K562 (cell line): ENCODE data around the gene HPCAL1. TPM values are rescaled to one million over a fixed set of nuclear protein-coding genes. Genes with fewer than 3 reads are reported as not detected.

Experiments
- ARID1B ChIP-seq: fragments of 450-650 bp; IDR thresholded peaks from 2 replicates; pipeline ENCODE4 v1.6.1; 2016; ENCODE audit warnings: antibody characterized with exemption, mild to moderate bottlenecking, inconsistent platforms
- CEBPB ChIP-seq: fragments of 450-650 bp; IDR thresholded peaks from 2 replicates; pipeline ENCODE4 v1.6.1; 2016; ENCODE audit warnings: missing genetic modification characterization, missing compliant biosample characterization
- CEBPG ChIP-seq, 3 experiments: fragments of 200-800 bp in 1 of 3; sonication (Bioruptor generic) in 1 of 3; sonication (generic) in 1 of 3; formaldehyde crosslinking in 1 of 3; IDR thresholded peaks in 2 of 3; conservative IDR thresholded peaks in 1 of 3; 2 replicates each; pipeline versions ENCODE4 v1.6.1 to v1.8.0; 2016 to 2022; ENCODE audit warnings: missing compliant biosample characterization in 2 of 3, missing genetic modification characterization in 2 of 3, mild to moderate bottlenecking in 1 of 3, missing genetic modification reagents in 1 of 3
- ELF4 ChIP-seq: fragments of 450-650 bp; formaldehyde crosslinking; IDR thresholded peaks from 2 replicates; pipeline ENCODE4 v1.4.0; 2022; ENCODE audit warnings: missing genetic modification characterization
- ERF ChIP-seq: fragments of 450-650 bp; formaldehyde crosslinking; IDR thresholded peaks from 2 replicates; pipeline ENCODE4 v1.4.0; 2020; ENCODE audit warnings: mild to moderate bottlenecking, mixed read lengths
- HDAC1 ChIP-seq, 2 experiments: fragments of 450-650 bp; IDR thresholded peaks; 2 replicates each; pipeline ENCODE4 v1.6.1; 2016 to 2017; ENCODE audit warnings: inconsistent platforms in 1 of 2, mild to moderate bottlenecking in 1 of 2, moderate library complexity in 1 of 2
- JUN ChIP-seq, 2 experiments: sonication (generic) in 1 of 2; formaldehyde crosslinking in 1 of 2; IDR thresholded peaks; 2 replicates each; pipeline versions ENCODE4 v1.6.1 to v1.8.0; 2012 to 2022; ENCODE audit warnings: borderline replicate concordance in 2 of 2, mild to moderate bottlenecking in 2 of 2, improper control_type of control experiment in 1 of 2, low read depth in 1 of 2, low read length in 1 of 2, missing genetic modification reagents in 1 of 2
- KDM1A ChIP-seq, 2 experiments: fragments of 450-650 bp; IDR thresholded peaks; 2 replicates each; pipeline ENCODE4 v1.6.1; 2016; ENCODE audit warnings: mild to moderate bottlenecking in 2 of 2
- NEUROD1 ChIP-seq: fragments of 150-350 bp; IDR thresholded peaks from 2 replicates; pipeline ENCODE4 v1.6.1; 2014; ENCODE audit warnings: borderline replicate concordance, low read length, low read depth; ENCODE audit not compliant: partially characterized antibody
- NKRF ChIP-seq: fragments of 450-650 bp; IDR thresholded peaks from 2 replicates; pipeline ENCODE4 v1.6.1; 2016; ENCODE audit warnings: borderline replicate concordance
- RAD21 ChIP-seq, 2 experiments: fragments of 250-450 bp in 1 of 2; fragments of 450-650 bp in 1 of 2; sonication (Bioruptor Pico) in 1 of 2; formaldehyde crosslinking in 1 of 2; IDR thresholded peaks in 1 of 2; conservative IDR thresholded peaks in 1 of 2; 2 replicates each; pipeline versions ENCODE4 v1.4.0 to v1.8.0; 2020 to 2022; ENCODE audit warnings: mild to moderate bottlenecking in 2 of 2, moderate library complexity in 1 of 2
- RFX7 ChIP-seq: fragments of 250-450 bp; sonication (Bioruptor Pico); IDR thresholded peaks from 2 replicates; pipeline ENCODE4 v1.5.1; 2021; ENCODE audit warnings: mild to moderate bottlenecking
- SIX5 ChIP-seq, 2 experiments: IDR thresholded peaks; 2 replicates each; pipeline ENCODE4 v1.6.1; 2011; ENCODE audit warnings: low read length in 2 of 2, borderline replicate concordance in 1 of 2, low read depth in 1 of 2, mild to moderate bottlenecking in 1 of 2, moderate library complexity in 1 of 2; ENCODE audit not compliant: insufficient read depth in 1 of 2
- SMARCA5 ChIP-seq: fragments of 450-650 bp; IDR thresholded peaks from 2 replicates; pipeline ENCODE4 v1.6.1; 2016
- SNIP1 ChIP-seq: fragments of 450-650 bp; IDR thresholded peaks from 2 replicates; pipeline ENCODE4 v1.7.1; 2017; ENCODE audit warnings: low read depth, mild to moderate bottlenecking
- TAF9B ChIP-seq: fragments of 450-650 bp; IDR thresholded peaks from 2 replicates; pipeline ENCODE4 v1.6.1; 2018; ENCODE audit warnings: mild to moderate bottlenecking; ENCODE audit not compliant: partially characterized antibody
- YY1 ChIP-seq, 3 experiments: IDR thresholded peaks; 2 replicates each; pipeline ENCODE4 v1.6.1; 2011; ENCODE audit warnings: low read length in 2 of 3, mild to moderate bottlenecking in 2 of 3, moderate library complexity in 2 of 3, borderline replicate concordance in 1 of 3, control low read depth in 1 of 3, low read depth in 1 of 3; ENCODE audit not compliant: insufficient read depth in 3 of 3, insufficient replicate concordance in 2 of 3, control insufficient read depth in 1 of 3, insufficient read length in 1 of 3; ENCODE audit errors: extremely low read depth in 1 of 3
- ZNF121 ChIP-seq: sonication (generic); formaldehyde crosslinking; conservative IDR thresholded peaks from 2 replicates; pipeline ENCODE4 v1.8.0; 2022; ENCODE audit warnings: missing genetic modification reagents
- ZNF124 ChIP-seq: sonication (generic); formaldehyde crosslinking; IDR thresholded peaks from 2 replicates; pipeline ENCODE4 v1.8.1; 2022; ENCODE audit warnings: missing genetic modification reagents
- ZNF143 ChIP-seq: sonication (generic); formaldehyde crosslinking; IDR thresholded peaks from 2 replicates; pipeline ENCODE4 v1.9.0; 2022; ENCODE audit warnings: mild to moderate bottlenecking, missing genetic modification reagents
- ZNF354B ChIP-seq: fragments of 250-450 bp; sonication (Bioruptor Pico); IDR thresholded peaks from 2 replicates; pipeline ENCODE4 v1.4.0; 2020
- polyA plus RNA-seq, 8 experiments: library from polyadenylated mRNA; depleted of rRNA in 4 of 8; stranded (reverse) in 5 of 8; unstranded in 3 of 8; fragments of >200 nt; fragmentation: Nextera tagmentation in 2 of 8; fragmentation: Illumina TruSeq in 1 of 8; extraction: Ambion mirVana in 2 of 8; extraction: Trizol in 1 of 8; gene quantifications; 2 replicates each; pipeline versions ENCODE4 v1.2.1 to v1.2.3, GENCODE V29; 2011 to 2014; ENCODE audit warnings: inconsistent platforms in 1 of 8, missing spikeins in 1 of 8
- total RNA-seq, 7 experiments: library from RNA; depleted of rRNA in 6 of 7; stranded (reverse); fragments of >200 nt in 6 of 7; fragmentation: Illumina TruSeq in 2 of 7; extraction: Trizol in 2 of 7; gene quantifications; 2 replicates each; pipeline versions ENCODE4 v1.2.1 to v1.2.3, GENCODE V29; 2011 to 2021; ENCODE audit warnings: low replicate concordance in 1 of 7
- TF ChIP-seq, protein P1 (sequence below): sonication (generic); formaldehyde crosslinking; IDR thresholded peaks from 2 replicates; pipeline ENCODE4 v1.8.0; 2023; ENCODE audit warnings: mild to moderate bottlenecking, missing genetic modification reagents
- TF ChIP-seq, protein P2 (sequence below): fragments of 250-450 bp; sonication (Bioruptor Pico); IDR thresholded peaks from 2 replicates; pipeline ENCODE4 v1.4.0; 2020; ENCODE audit warnings: mild to moderate bottlenecking

The HPCAL1 gene
- total and polyA plus RNA-seq, 9 of the 15 experiments (the other 6 are each of a cell fraction or from before 2014, with no cell fraction given), result 2.7 to 65.5 (median 23.9) TPM

- peak; percentile 96 for TF ChIP-seq CEBPB (tag)
- TF ChIP-seq SMARCA5, result 0 out of 2 replicates have a peak, but pooled peaks have one; percentile 63
- TF ChIP-seq SIX5 (IDR thresholded peaks at IDR 0.05; ENCODE audit: borderline replicate concordance in 1 of 2, insufficient read depth in 1 of 2, low read depth in 1 of 2, low read length in 2 of 2), result no peak
- TF ChIP-seq ARID1B, result peak; percentile 64
- TF ChIP-seq TAF9B, result no peak
- TF ChIP-seq RFX7 (CRISPR knock-in tag), result no peak
- TF ChIP-seq CEBPG (CRISPR knock-in tag; IDR thresholded peaks at IDR 0.05), result peak; percentile 80
- peak; percentile 56 to 81 for TF ChIP-seq CEBPG (tag; conservative IDR thresholded peaks at IDR 0.05 in 1 of 2, IDR thresholded peaks at IDR 0.05 in 1 of 2)
- TF ChIP-seq YY1 (IDR thresholded peaks at IDR 0.05; ENCODE audit: borderline replicate concordance in 1 of 3, control insufficient read depth in 1 of 3, extremely low read depth in 1 of 3, insufficient read depth in 3 of 3, insufficient read length in 1 of 3, insufficient replicate concordance in 2 of 3, low read depth in 1 of 3, low read length in 2 of 3), result no peak
- TF ChIP-seq ZNF143 (CRISPR knock-in tag), result no peak
- TF ChIP-seq ZNF354B (CRISPR knock-in tag), result no peak
- 0 out of 2 replicates have a peak, but pooled peaks have one; percentile 42 for TF ChIP-seq ELF4 (CRISPR knock-in tag)
- TF ChIP-seq HDAC1 (IDR thresholded peaks at IDR 0.05), result peak in 1 of 2 experiments; percentile 32; a peak in 1 of 4 replicates
- no peak for TF ChIP-seq ERF (CRISPR knock-in tag)
- TF ChIP-seq NEUROD1, result no peak
- 0 out of 4 replicates have a peak, but pooled peaks of 1 of the 2 experiments have one; percentile 20 for TF ChIP-seq KDM1A (IDR thresholded peaks at IDR 0.05)
- no peak for TF ChIP-seq SNIP1
- no peak for TF ChIP-seq ZNF124 (CRISPR knock-in tag)
- TF ChIP-seq JUN (IDR thresholded peaks at IDR 0.05; ENCODE audit: borderline replicate concordance, low read depth, low read length), result peak; percentile 45; the same call in 1 of the 2 replicates
- TF ChIP-seq JUN (CRISPR knock-in tag; IDR thresholded peaks at IDR 0.05; ENCODE audit: borderline replicate concordance), result no peak
- TF ChIP-seq RAD21 (CRISPR knock-in tag; conservative IDR thresholded peaks at IDR 0.05 in 1 of 2, IDR thresholded peaks at IDR 0.05 in 1 of 2), result no peak
- TF ChIP-seq, protein P1, sequence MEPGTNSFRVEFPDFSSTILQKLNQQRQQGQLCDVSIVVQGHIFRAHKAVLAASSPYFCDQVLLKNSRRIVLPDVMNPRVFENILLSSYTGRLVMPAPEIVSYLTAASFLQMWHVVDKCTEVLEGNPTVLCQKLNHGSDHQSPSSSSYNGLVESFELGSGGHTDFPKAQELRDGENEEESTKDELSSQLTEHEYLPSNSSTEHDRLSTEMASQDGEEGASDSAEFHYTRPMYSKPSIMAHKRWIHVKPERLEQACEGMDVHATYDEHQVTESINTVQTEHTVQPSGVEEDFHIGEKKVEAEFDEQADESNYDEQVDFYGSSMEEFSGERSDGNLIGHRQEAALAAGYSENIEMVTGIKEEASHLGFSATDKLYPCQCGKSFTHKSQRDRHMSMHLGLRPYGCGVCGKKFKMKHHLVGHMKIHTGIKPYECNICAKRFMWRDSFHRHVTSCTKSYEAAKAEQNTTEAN (CRISPR knock-in tag), result no peak
- TF ChIP-seq ZNF121, result peak; percentile 93
- no peak for TF ChIP-seq NKRF
- TF ChIP-seq, protein P2, sequence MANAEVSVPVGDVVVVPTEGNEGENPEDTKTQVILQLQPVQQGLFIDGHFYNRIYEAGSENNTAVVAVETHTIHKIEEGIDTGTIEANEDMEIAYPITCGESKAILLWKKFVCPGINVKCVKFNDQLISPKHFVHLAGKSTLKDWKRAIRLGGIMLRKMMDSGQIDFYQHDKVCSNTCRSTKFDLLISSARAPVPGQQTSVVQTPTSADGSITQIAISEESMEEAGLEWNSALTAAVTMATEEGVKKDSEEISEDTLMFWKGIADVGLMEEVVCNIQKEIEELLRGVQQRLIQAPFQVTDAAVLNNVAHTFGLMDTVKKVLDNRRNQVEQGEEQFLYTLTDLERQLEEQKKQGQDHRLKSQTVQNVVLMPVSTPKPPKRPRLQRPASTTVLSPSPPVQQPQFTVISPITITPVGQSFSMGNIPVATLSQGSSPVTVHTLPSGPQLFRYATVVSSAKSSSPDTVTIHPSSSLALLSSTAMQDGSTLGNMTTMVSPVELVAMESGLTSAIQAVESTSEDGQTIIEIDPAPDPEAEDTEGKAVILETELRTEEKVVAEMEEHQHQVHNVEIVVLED (CRISPR knock-in tag), result no peak
These were observed 38.5 kb downstream of the HPCAL1 start (continued) for GRCh38 chr2:10341193-10341592.
